HepG2 (cell line): Measurements from ENCODE around the gene SH3YL1. TPM values are rescaled to one million over a fixed set of nuclear protein-coding genes. Genes with fewer than 3 reads are reported as not detected.

ENCODE experiments used
- ATF7 ChIP-seq, 2 experiments: fragments of 450-650 bp in 1 of 2; sonication (generic) in 1 of 2; formaldehyde crosslinking in 1 of 2; IDR thresholded peaks; 2 replicates each; pipeline versions ENCODE4 v1.4.0 to v1.6.1; 2016 to 2020; ENCODE audit warnings: antibody characterized with exemption in 1 of 2, mild to moderate bottlenecking in 1 of 2, missing genetic modification reagents in 1 of 2
- KDM3A ChIP-seq: IDR thresholded peaks from 2 replicates; pipeline ENCODE4 v1.6.1; 2018; ENCODE audit warnings: low read depth, missing compliant biosample characterization
- KDM5B ChIP-seq: sonication (generic); formaldehyde crosslinking; IDR thresholded peaks from 2 replicates; pipeline ENCODE4 v1.4.0; 2020; ENCODE audit warnings: missing genetic modification reagents, mild to moderate bottlenecking, borderline replicate concordance
- MIER3 ChIP-seq: IDR thresholded peaks from 2 replicates; pipeline ENCODE4 v1.6.1; 2016; ENCODE audit warnings: missing compliant biosample characterization, borderline replicate concordance
- NR2C2 ChIP-seq: sonication (generic); formaldehyde crosslinking; IDR thresholded peaks from 2 replicates; pipeline ENCODE4 v1.4.0; 2020; ENCODE audit warnings: missing genetic modification reagents, mild to moderate bottlenecking, moderate library complexity, borderline replicate concordance
- NR2F2 ChIP-seq: IDR thresholded peaks from 2 replicates; pipeline ENCODE4 v1.6.1; 2012; ENCODE audit warnings: low read depth, inconsistent platforms, borderline replicate concordance
- PHF21A ChIP-seq: sonication (generic); formaldehyde crosslinking; IDR thresholded peaks from 2 replicates; pipeline ENCODE4 v1.5.0; 2020; ENCODE audit warnings: mild to moderate bottlenecking, missing genetic modification reagents
- SP5 ChIP-seq: IDR thresholded peaks from 2 replicates; pipeline ENCODE4 v1.6.1; 2016; ENCODE audit warnings: low read depth, borderline replicate concordance
- SYNCRIP ChIP-seq: fragments of 200-400 bp; formaldehyde crosslinking; IDR thresholded peaks from 2 replicates; pipeline ENCODE4 v1.6.1; 2018; ENCODE audit warnings: mild to moderate bottlenecking, low read depth, low read length; ENCODE audit not compliant: insufficient read depth
- ZFP37 ChIP-seq: sonication (generic); formaldehyde crosslinking; IDR thresholded peaks from 2 replicates; pipeline ENCODE4 v1.4.0; 2020; ENCODE audit warnings: missing genetic modification reagents, borderline replicate concordance
- ZNF333 ChIP-seq: sonication (generic); formaldehyde crosslinking; IDR thresholded peaks from 2 replicates; pipeline ENCODE4 v1.4.0; 2020; ENCODE audit warnings: mild to moderate bottlenecking, missing genetic modification reagents, borderline replicate concordance
- ZNF570 ChIP-seq: sonication (generic); formaldehyde crosslinking; IDR thresholded peaks from 2 replicates; pipeline ENCODE4 v1.4.0; 2020; ENCODE audit warnings: mild to moderate bottlenecking, missing genetic modification reagents, borderline replicate concordance
- ZNF614 ChIP-seq: IDR thresholded peaks from 2 replicates; pipeline ENCODE4 v1.6.1; 2018; ENCODE audit warnings: missing biosample characterization, missing genetic modification reagents, inconsistent platforms, borderline replicate concordance
- ZNF619 ChIP-seq: sonication (generic); formaldehyde crosslinking; IDR thresholded peaks from 2 replicates; pipeline ENCODE4 v1.4.0; 2020; ENCODE audit warnings: mild to moderate bottlenecking, missing genetic modification reagents
- ZNF776 ChIP-seq: sonication (generic); formaldehyde crosslinking; IDR thresholded peaks from 2 replicates; pipeline ENCODE4 v1.4.0; 2020; ENCODE audit warnings: mild to moderate bottlenecking, missing genetic modification reagents
- ZNF816 ChIP-seq: sonication (generic); formaldehyde crosslinking; IDR thresholded peaks from 2 replicates; pipeline ENCODE4 v1.8.0; 2022; ENCODE audit warnings: missing genetic modification reagents, mild to moderate bottlenecking, borderline replicate concordance
- polyA plus RNA-seq, 8 experiments: library from polyadenylated mRNA; depleted of rRNA in 3 of 8; stranded (reverse) in 7 of 8; unstranded in 1 of 8; fragments of >200 nt; fragmentation: Illumina TruSeq in 4 of 8; extraction: Trizol in 4 of 8; gene quantifications; 2 replicates each; pipeline versions ENCODE4 v1.2.1 to v1.2.3, GENCODE V29; 2011 to 2016; ENCODE audit warnings: low read depth in 4 of 8, missing spikeins in 1 of 8, mixed read lengths in 1 of 8; ENCODE audit not compliant: insufficient read depth in 1 of 8
- total RNA-seq, 5 experiments: library from RNA; depleted of rRNA; stranded (reverse); fragments of >200 nt; fragmentation: Illumina TruSeq; extraction: Trizol; gene quantifications; 2 replicates each; pipeline ENCODE4 v1.2.3, GENCODE V29; 2016; ENCODE audit warnings: low read depth in 1 of 5
- TF ChIP-seq, protein P1 (sequence below): IDR thresholded peaks from 2 replicates; pipeline ENCODE4 v1.6.1; 2016; ENCODE audit warnings: missing biosample characterization, missing genetic modification reagents, low read depth
- TF ChIP-seq, protein P2 (sequence below): sonication (generic); formaldehyde crosslinking; IDR thresholded peaks from 2 replicates; pipeline ENCODE4 v1.9.0; 2021; ENCODE audit warnings: missing genetic modification reagents, mild to moderate bottlenecking, borderline replicate concordance
- TF ChIP-seq, protein P3 (sequence below): sonication (generic); formaldehyde crosslinking; IDR thresholded peaks from 2 replicates; pipeline ENCODE4 v1.8.0; 2022; ENCODE audit warnings: mild to moderate bottlenecking, missing genetic modification reagents, borderline replicate concordance
- TF ChIP-seq, protein P4 (sequence below): sonication (generic); formaldehyde crosslinking; IDR thresholded peaks from 2 replicates; pipeline ENCODE4 v1.4.0; 2020; ENCODE audit warnings: missing genetic modification reagents
- TF ChIP-seq, protein P5 (sequence below): conservative IDR thresholded peaks from 2 replicates; pipeline ENCODE4 v1.6.1; 2018; ENCODE audit warnings: missing genetic modification reagents

Gene SH3YL1
- total and polyA plus RNA-seq, 2 of the 13 experiments (the other 11 are each of a cell fraction or from before 2014, with no cell fraction given), result 13.0 to 48.2 TPM

DNA sequence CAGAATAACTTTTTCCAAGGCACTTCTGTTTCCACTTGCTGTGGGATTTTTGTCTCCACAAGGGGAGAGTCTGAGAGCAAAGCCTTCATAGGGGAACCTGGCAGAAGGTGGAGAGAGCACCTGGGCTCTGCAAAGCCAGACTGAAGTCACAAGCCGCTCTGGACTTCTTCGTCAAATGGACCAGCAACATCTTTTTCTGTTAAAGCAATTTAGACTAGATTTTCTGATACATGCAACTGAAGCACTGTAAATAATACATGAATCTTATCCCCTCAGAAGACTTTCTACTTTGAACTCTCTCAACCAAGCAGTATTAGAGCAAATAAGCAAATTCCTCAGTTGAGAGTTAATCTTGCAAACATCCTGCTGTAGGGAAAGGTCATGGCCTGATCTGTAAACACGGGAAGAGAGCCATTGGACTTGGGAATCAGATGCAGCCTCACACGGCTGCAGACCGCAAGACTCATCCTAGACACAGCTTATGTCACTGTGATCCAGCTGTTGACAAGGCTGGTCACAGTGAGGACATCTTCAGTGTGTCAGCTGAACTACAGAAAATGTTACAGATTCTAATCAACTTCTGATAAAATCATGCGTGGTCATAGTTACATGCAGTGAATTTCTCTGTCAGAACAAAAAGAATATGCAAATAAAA lies 3.2 kb downstream of the SH3YL1 start (continued):
- TF ChIP-seq, protein P1, sequence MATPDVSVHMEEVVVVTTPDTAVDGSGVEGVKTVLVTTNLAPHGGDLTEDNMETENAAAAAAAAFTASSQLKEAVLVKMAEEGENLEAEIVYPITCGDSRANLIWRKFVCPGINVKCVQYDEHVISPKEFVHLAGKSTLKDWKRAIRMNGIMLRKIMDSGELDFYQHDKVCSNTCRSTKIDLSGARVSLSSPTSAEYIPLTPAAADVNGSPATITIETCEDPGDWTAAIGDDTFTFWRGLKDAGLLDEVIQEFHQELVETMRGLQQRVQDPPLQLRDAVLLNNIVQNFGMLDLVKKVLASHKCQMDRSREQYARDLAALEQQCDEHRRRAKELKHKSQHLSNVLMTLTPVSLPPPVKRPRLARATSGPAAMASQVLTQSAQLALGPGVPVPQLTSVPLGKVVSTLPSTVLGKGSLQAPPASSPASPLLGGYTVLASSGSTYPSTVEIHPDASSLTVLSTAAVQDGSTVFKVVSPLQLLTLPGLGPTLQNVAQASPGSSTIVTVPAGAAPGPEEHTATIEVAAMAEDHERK (CRISPR knock-in tag), result peak; percentile 65
- TF ChIP-seq ZNF614 (CRISPR knock-in tag) (peak; percentile 99), ZNF570 (CRISPR knock-in tag) (no peak), NR2F2 (peak; percentile 100), KDM3A (CRISPR knock-in tag) (peak; percentile 100), PHF21A (CRISPR knock-in tag) (peak; percentile 99), ZNF333 (CRISPR knock-in tag) (no peak), ZNF776 (0 out of 2 replicates have a peak, but pooled peaks have one; percentile 25), ZFP37 (0 out of 2 replicates have a peak, but pooled peaks have one; percentile 42), ZNF816 (CRISPR knock-in tag) (no peak; the same call in 1 of the 2 replicates), ZNF619 (CRISPR knock-in tag) (peak; percentile 67; the same call in 1 of the 2 replicates), SYNCRIP (no peak), MIER3 (CRISPR knock-in tag) (peak; percentile 100), NR2C2 (peak; percentile 93), SP5 (CRISPR knock-in tag) (peak; percentile 86; the same call in 1 of the 2 replicates), ATF7 (IDR thresholded peaks at IDR 0.05) (peak; percentile 70), ATF7 (CRISPR knock-in tag; IDR thresholded peaks at IDR 0.05) (peak; percentile 96), KDM5B (CRISPR knock-in tag) (peak; percentile 85; the same call in 1 of the 2 replicates)
- TF ChIP-seq, protein P2, sequence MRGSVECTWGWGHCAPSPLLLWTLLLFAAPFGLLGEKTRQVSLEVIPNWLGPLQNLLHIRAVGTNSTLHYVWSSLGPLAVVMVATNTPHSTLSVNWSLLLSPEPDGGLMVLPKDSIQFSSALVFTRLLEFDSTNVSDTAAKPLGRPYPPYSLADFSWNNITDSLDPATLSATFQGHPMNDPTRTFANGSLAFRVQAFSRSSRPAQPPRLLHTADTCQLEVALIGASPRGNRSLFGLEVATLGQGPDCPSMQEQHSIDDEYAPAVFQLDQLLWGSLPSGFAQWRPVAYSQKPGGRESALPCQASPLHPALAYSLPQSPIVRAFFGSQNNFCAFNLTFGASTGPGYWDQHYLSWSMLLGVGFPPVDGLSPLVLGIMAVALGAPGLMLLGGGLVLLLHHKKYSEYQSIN, result no peak
- TF ChIP-seq, protein P3, sequence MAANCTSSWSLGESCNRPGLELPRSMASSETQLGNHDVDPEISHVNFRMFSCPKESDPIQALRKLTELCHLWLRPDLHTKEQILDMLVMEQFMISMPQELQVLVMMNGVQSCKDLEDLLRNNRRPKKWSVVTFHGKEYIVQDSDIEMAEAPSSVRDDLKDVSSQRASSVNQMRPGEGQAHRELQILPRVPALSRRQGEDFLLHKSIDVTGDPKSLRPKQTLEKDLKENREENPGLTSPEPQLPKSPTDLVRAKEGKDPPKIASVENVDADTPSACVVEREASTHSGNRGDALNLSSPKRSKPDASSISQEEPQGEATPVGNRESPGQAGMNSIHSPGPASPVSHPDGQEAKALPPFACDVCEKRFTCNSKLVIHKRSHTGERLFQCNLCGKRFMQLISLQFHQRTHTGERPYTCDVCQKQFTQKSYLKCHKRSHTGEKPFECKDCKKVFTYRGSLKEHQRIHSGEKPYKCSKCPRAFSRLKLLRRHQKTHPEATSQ (CRISPR knock-in tag), result peak; percentile 99
- TF ChIP-seq, protein P4, sequence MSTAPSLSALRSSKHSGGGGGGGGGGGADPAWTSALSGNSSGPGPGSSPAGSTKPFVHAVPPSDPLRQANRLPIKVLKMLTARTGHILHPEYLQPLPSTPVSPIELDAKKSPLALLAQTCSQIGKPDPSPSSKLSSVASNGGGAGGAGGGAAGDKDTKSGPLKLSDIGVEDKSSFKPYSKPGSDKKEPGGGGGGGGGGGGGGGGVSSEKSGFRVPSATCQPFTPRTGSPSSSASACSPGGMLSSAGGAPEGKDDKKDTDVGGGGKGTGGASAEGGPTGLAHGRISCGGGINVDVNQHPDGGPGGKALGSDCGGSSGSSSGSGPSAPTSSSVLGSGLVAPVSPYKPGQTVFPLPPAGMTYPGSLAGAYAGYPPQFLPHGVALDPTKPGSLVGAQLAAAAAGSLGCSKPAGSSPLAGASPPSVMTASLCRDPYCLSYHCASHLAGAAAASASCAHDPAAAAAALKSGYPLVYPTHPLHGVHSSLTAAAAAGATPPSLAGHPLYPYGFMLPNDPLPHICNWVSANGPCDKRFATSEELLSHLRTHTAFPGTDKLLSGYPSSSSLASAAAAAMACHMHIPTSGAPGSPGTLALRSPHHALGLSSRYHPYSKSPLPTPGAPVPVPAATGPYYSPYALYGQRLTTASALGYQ (CRISPR knock-in tag), result peak; percentile 99
- TF ChIP-seq, protein P5, sequence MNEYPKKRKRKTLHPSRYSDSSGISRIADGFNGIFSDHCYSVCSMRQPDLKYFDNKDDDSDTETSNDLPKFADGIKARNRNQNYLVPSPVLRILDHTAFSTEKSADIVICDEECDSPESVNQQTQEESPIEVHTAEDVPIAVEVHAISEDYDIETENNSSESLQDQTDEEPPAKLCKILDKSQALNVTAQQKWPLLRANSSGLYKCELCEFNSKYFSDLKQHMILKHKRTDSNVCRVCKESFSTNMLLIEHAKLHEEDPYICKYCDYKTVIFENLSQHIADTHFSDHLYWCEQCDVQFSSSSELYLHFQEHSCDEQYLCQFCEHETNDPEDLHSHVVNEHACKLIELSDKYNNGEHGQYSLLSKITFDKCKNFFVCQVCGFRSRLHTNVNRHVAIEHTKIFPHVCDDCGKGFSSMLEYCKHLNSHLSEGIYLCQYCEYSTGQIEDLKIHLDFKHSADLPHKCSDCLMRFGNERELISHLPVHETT (CRISPR knock-in tag), result peak; percentile 87
